Raji (cell line): ENCODE data around the gene PBXIP1.

Experiments used
- POLR2A ChIP-seq: IDR thresholded peaks from 2 replicates; pipeline ENCODE4 v1.6.1; 2011; ENCODE audit warnings: low read depth, low read length, control low read depth; ENCODE audit not compliant: insufficient read depth

Gene PBXIP1

GRCh38 chr1:154940213-154940560 lies 15.7 kb downstream of the PBXIP1 start:
- no peak for TF ChIP-seq POLR2A

DNA sequence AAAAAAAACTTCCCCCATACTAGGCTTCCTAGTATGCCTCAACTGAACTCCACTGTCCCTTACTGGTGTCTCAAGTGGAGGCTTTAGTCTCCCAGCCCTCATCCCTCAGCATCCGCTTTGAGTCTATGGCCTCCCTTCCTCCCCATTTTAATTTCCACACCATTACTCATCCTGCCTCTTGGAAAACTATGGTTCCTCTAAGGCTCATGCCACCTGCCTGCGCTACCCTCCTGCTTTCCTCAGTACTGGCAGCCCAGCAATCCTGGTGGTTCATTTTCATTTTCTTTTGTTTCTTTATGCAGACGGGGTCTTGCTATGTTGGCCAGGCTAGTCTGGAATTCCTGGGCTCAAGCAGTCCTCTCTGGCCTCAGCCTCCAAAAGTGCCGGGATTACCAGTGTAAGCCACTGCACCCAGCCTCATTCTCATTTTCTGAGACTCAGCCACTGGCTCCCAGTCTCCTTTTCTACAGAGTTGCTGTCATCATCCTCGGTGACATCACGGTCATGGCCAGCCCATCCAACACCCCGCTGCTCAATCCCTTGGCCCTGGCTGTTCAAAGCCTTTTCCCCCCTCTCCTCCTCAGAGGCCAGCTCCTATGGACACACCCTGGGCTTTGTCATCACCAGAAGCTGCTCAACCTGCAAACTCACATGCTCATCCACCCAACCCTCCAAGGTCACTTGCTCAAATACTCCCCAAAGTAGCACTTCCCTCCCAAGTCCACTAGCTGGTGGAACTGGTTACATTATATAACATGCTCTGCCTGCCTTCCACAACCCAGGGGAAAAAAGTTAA lies 17.1 kb downstream of the PBXIP1 start:
- no peak for TF ChIP-seq POLR2A

GRCh38 chr1:154937988-154938386 lies 17.9 kb downstream of the PBXIP1 start:
- no peak for TF ChIP-seq POLR2A

DNA sequence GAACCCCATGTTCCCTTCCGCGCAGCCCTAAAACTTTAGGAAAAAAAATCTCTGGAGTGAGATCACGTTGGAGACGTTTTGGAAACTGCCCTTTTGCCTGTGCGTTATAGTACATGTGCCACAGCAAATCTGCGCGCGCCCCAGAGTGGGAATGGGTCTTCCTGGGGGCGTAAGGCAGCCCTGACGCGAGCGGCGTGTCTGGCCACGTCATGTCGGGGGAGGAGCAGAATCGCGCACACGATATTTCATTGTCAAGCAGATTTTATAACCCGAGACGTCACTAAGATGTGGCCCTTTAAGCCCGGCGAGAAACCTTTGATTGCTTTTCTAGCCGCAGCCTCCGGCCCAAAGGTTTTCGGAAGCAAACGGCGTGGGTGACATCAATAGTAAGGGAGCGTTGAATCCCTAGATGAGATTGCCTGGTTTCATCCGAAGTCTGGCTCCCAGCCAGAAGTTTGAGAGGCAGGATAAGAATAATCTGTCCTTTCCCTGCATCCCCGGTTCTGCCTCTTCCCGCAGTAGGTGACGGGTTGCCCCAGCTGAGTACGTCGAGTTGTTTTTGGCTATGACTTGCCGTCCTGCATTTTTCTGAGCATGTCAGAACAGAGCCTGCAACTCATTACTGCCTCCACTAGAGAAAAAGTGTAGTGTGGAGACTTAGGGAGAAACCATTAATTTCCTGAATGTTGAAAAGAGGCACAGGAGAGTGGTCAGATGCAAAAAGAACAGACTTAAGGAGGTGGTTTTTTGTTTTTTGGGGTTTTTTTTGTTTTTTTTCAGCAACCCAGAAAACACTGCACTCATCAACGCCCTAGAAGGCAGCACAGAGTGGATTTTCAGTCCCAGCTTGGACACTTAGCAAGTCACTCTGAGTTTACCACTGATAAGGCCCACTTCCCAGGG lies 18.6 kb downstream of the PBXIP1 start:
- TF ChIP-seq POLR2A, result peak; percentile 79

DNA sequence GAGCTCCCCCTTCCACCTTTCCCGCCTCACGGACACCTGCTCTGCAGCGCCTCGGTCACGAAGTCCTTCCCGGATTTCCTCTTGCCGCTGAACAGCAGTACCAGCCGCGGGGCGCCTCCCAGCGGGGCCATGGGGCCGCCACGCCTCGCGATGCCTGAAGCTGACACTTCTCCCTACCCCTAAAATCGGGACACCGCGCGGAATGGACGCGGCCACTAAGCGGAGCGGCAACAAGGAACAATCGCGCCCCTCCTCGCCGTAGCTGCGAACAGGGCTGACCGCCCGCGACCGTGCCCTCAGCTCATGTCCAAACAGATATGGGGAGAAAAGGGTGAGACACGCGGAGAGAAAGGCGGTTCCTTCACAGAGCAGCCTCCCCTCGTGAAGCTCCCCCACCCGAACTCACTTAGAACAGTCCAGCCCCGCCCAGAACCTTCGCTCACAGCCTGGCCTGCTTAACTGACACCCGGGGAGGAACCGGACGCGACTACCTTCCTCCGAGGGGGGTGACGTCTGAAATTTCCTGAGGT lies 19.3 kb downstream of the PBXIP1 start, which contains the start of gene PMVK:
Gene PMVK, minus strand, starts transcription at position 165 of the 530 bp plus-strand sequence. Its CDS starts 34 bp downstream, at position 131.
- TF ChIP-seq POLR2A, result peak; percentile 87

DNA sequence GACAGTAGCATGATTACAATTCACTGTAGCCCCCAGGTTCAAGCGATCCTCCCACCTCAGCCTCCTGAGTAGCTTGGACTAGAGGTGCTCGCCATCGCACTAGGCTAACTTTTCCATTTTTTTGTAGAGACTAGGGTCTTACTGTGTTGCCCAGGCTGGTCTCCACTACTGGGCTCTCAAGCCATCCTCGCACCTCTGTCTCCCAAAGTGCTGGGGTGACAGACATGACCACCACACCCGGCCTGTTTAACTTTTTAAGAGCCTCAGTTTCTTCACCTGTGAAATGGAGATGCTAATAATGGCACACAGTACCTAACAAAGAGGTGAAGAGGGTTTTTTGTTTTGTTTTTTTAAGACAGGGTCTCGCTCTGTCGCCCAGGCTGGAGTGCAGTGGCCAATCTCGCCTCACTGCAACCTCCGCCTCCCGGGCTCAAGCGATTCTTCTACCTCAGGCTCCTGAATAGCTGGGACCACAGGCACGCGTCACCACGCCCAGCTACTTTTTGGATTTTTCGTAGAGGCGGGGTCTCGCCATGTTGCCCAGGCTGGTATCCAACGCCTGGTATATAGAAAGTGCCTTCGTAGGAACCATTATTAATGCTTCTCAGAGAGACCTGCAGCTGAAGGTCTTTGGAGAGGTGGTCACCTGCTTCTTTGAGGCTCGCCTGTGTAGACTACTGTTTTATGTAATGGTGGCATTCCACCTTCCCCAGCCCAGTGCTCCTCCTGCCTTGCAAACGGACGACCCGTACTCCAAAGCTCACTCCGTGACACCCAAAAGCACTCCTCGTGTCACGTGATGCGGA lies 19.9 kb downstream of the PBXIP1 start:
- TF ChIP-seq POLR2A, result 0 out of 2 replicates have a peak, but pooled peaks have one; percentile 11

GRCh38 chr1:154934358-154934948 lies 21.4 kb downstream of the PBXIP1 start:
- TF ChIP-seq POLR2A, result no peak

DNA sequence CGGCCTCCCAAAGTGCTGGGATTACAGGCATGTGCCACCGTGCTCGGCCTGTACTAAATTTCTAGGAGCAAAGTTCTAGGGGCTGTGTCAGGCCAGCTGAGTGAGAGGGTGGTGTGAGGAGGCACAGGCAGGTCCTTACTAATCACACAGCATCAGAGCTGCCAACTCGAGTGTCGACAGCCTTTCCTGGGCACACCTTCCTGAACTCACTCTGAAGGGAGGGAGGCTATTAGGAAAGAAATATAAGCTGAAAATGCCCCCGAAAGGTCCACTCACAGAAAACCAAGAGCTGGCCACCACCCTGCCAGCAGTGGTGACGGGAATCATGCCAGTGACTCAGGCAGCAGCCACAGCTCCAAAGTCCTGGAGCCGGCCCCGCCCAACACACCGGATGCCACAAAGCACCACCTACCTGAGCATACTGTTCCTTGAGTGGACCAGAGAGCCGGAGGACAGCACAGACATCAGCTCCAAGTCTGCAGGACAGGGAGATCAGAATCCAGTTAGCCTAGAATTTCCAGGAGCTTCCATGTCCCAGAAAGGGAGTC lies 23.9 kb downstream of the PBXIP1 start:
- no peak for TF ChIP-seq POLR2A

DNA sequence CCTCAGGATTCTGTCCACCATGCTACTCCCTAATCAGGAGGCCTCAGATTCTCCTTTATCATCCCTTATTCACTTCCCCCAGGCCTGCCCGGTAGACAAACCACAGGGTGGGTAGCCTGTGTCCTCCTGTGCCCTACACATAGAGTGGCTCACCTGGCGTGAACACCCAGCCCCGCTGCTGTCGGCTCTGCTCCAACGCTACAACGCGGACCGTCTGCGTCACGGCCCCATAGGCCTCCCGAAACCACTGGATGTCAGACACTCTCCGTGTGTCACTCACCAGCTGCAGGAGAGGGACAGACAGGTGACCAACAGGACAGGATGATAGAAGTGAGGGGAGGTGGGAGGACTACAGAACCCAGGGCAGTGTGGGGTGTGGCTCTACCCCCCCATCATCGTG lies 29.7 kb downstream of the PBXIP1 start:
- no peak for TF ChIP-seq POLR2A

GRCh38 chr1:154925335-154926170 lies 30.3 kb downstream of the PBXIP1 start:
- no peak for TF ChIP-seq POLR2A

DNA sequence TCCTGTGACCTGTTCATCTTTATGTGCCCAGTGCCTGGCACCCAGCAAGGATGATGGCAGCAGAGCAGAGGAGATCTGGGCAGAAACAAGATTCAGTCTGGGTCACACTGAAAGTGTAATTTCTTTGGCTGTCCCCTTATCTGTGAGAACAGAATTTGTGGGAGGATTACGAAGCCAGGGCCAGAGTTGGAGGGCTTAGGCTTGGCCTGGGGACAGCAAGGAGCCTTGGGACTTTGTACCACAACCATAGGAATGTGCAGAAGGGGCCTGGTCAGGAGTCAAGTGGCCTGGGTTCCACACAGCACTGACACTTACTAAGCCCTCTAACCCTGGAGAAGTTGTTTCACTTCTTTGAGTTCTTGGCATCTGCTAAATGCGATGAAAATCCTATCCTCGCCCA lies 32.2 kb downstream of the PBXIP1 start:
- TF ChIP-seq POLR2A, result no peak

DNA sequence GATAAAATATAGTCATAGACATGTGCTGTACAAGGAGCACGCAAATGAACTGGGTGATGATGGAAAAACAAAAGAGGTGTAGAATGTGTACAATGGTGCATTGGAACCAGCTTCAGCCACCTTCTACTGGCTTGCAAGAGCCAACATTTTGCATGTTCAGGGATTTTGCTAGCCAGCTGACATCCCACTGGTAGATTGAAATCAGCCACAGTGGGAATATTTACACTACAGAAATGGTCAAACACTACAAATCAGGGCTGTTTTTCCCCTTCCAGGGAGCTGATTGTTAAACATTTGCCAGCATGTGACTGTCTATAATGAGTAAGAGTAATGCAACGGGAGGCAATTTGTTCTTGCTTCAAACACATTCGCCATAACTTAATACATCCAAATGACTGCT lies 42.6 kb downstream of the PBXIP1 start:
- no peak for TF ChIP-seq POLR2A

DNA sequence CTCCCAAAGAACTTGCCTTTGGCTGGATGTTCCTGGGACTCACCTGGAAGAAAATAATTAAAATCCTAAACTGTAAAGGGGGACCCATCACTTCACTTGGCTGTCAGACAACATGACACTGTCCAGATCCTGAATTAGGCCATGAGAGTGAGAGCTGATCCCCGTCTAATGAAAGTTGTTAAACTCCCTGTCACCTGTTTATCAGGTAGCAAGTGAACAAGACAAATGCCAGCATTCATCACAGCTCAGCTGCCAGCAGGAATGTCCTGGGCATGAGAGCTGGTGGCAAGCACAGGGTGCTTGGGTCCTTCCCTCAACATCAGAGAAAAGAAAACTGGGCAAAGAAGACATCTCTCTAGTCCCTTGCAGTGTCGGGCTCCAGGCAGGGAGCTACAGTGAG lies 43.1 kb downstream of the PBXIP1 start:
- no peak for TF ChIP-seq POLR2A
